HCT116 (cell line): ENCODE results near the gene CDH23. TPM values are rescaled to one million over a fixed set of nuclear protein-coding genes. Genes with fewer than 3 reads are reported as not detected.

Source experiments
- ATAC-seq: fragments of 200-7000 bp; cut with Tn5 transposase; 2 replicates; pipeline ENCODE4 v1.9.1; 2020; ENCODE audit warnings: mild to moderate bottlenecking, moderate library complexity
- BruUV-seq: library from RNA; stranded (reverse); fragments of 400-500 nt; replicated peaks from 2 replicates; lab custom pipeline; 2021; lab: Mats Ljungman, UMichigan
- CTCF ChIA-PET: fragments of 300-600 bp; sonication (Branson Sonifier 250); formaldehyde crosslinking; loops from one replicate; lab custom pipeline; 2021; ENCODE audit warnings: antibody characterized with exemption; lab: Charles Lee
- POLR2A ChIA-PET: fragments of 300-600, 350-600 bp; sonication (Branson Sonifier 250); formaldehyde crosslinking; loops from one replicate; lab custom pipeline; 2021; ENCODE audit warnings: antibody characterized with exemption; lab: Charles Lee
- RAD21 ChIA-PET, 2 experiments: fragments of 300-600 bp; sonication (Branson Sonifier 250); formaldehyde crosslinking; loops; one replicate each; lab custom pipeline; 2023; ENCODE audit warnings: low total read pairs in 2 of 2; ENCODE audit not compliant: uncharacterized antibody in 2 of 2, unreplicated experiment in 2 of 2, low non-redundant PET in 1 of 2; lab: Charles Lee
- DNase-seq: peaks from one replicate; pipeline ENCODE4 v3.0.0-alpha.2; 2010; ENCODE audit warnings: low read depth, low spot score
- H2AFZ ChIP-seq: fragments of 200-600 bp; shearing (Covaris generic), sonication (generic); 2 replicates; pipeline ENCODE4 v1.6.1; 2017; ENCODE audit warnings: low read depth, mixed run types, mixed read lengths, antibody characterized with exemption, low read length; ENCODE audit not compliant: poor library complexity, severe bottlenecking
- H3K27ac ChIP-seq: 2 replicates; pipeline ENCODE4 v1.5.1; 2012; ENCODE audit warnings: low read depth, low read length
- H3K27me3 ChIP-seq: fragments of 200-600 bp; sonication (generic); 2 replicates; pipeline ENCODE4 v1.6.1; 2016; ENCODE audit warnings: mixed run types, low read length, mixed read lengths; ENCODE audit not compliant: insufficient read depth
- H3K36me3 ChIP-seq, 2 experiments: fragments of 200-500 bp in 1 of 2; fragments of 200-600 bp in 1 of 2; sonication (Bioruptor generic) in 1 of 2; sonication (generic) in 1 of 2; 2 replicates each; pipeline versions ENCODE4 v1.5.1 to v1.6.1; 2014 to 2016; ENCODE audit warnings: low read length in 2 of 2, inconsistent platforms in 1 of 2, mixed read lengths in 1 of 2, mixed run types in 1 of 2; ENCODE audit not compliant: insufficient read depth in 2 of 2, control insufficient read depth in 1 of 2
- H3K4me1 ChIP-seq, 2 experiments: fragments of 200-600 bp in 1 of 2; sonication (generic) in 1 of 2; 2 replicates each; pipeline versions ENCODE4 v1.5.1 to v1.6.1; 2012 to 2017; ENCODE audit warnings: low read length in 2 of 2, inconsistent platforms in 1 of 2, mild to moderate bottlenecking in 1 of 2, mixed read lengths in 1 of 2, mixed run types in 1 of 2, moderate library complexity in 1 of 2; ENCODE audit not compliant: insufficient read depth in 2 of 2, control insufficient read depth in 1 of 2
- H3K4me2 ChIP-seq: fragments of 200-600 bp; sonication (generic); 2 replicates; pipeline ENCODE4 v1.6.1; 2017; ENCODE audit warnings: mixed run types, low read length, mixed read lengths
- H3K4me3 ChIP-seq, 2 experiments: fragments of 200-600 bp in 1 of 2; sonication (generic) in 1 of 2; replicated peaks in 1 of 2; 2 replicates each; pipeline ENCODE4 v1.5.1; 2011 to 2016; ENCODE audit warnings: low read length in 2 of 2, control low read depth in 1 of 2, low read depth in 1 of 2, mild to moderate bottlenecking in 1 of 2, mixed read lengths in 1 of 2, mixed run types in 1 of 2
- H3K79me2 ChIP-seq: fragments of 200-600 bp; sonication (generic); 2 replicates; pipeline ENCODE4 v1.6.1; 2017; ENCODE audit warnings: mild to moderate bottlenecking, mixed run types, low read length, moderate library complexity, mixed read lengths; ENCODE audit not compliant: insufficient read depth
- H3K9ac ChIP-seq: fragments of 200-600 bp; sonication (generic); 2 replicates; pipeline ENCODE4 v1.6.1; 2016; ENCODE audit warnings: low read length, mixed read lengths
- H3K9me2 ChIP-seq: fragments of 200-600 bp; sonication (generic), shearing (Covaris generic); 2 replicates; pipeline ENCODE4 v1.6.1; 2017; ENCODE audit warnings: mixed run types, mild to moderate bottlenecking, moderate library complexity; ENCODE audit not compliant: insufficient read depth
- H3K9me3 ChIP-seq, 2 experiments: fragments of 200-500 bp in 1 of 2; fragments of 200-600 bp in 1 of 2; sonication (Bioruptor generic) in 1 of 2; sonication (generic) in 1 of 2; 2 replicates each; pipeline ENCODE4 v1.6.1; 2014 to 2017; ENCODE audit warnings: low read length in 2 of 2, mixed read lengths in 2 of 2, inconsistent platforms in 1 of 2, low read depth in 1 of 2, mild to moderate bottlenecking in 1 of 2, mixed run types in 1 of 2, moderate library complexity in 1 of 2; ENCODE audit not compliant: control insufficient read depth in 1 of 2, insufficient read depth in 1 of 2
- H4K20me1 ChIP-seq: fragments of 200-600 bp; sonication (generic), shearing (Covaris generic); 2 replicates; pipeline ENCODE4 v1.6.1; 2017; ENCODE audit warnings: mixed run types, mild to moderate bottlenecking, moderate library complexity; ENCODE audit not compliant: insufficient read depth
- CBX3 ChIP-seq: IDR thresholded peaks from 2 replicates; pipeline ENCODE4 v1.6.1; 2012; ENCODE audit warnings: low read depth
- CEBPB ChIP-seq: IDR thresholded peaks from 2 replicates; pipeline ENCODE4 v1.6.1; 2012; ENCODE audit warnings: low read depth
- EGR1 ChIP-seq: IDR thresholded peaks from 2 replicates; pipeline ENCODE4 v1.6.1; 2012; ENCODE audit warnings: low read depth
- ELF1 ChIP-seq: IDR thresholded peaks from 2 replicates; pipeline ENCODE4 v1.6.1; 2012; ENCODE audit warnings: low read depth, borderline replicate concordance
- EZH2 ChIP-seq: fragments of 200-600 bp; sonication (generic); IDR thresholded peaks from 2 replicates; pipeline ENCODE4 v1.6.1; 2017; ENCODE audit warnings: antibody characterized with exemption, mixed run types
- EZH2phosphoT487 ChIP-seq: fragments of 200-600 bp; IDR thresholded peaks from 2 replicates; pipeline ENCODE4 v1.6.1; 2018; ENCODE audit warnings: antibody characterized with exemption, borderline replicate concordance
- FOSL1 ChIP-seq: IDR thresholded peaks from 2 replicates; pipeline ENCODE4 v1.6.1; 2012; ENCODE audit warnings: low read depth
- JUND ChIP-seq: IDR thresholded peaks from 2 replicates; pipeline ENCODE4 v1.6.1; 2012
- MAX ChIP-seq: IDR thresholded peaks from 2 replicates; pipeline ENCODE4 v1.6.1; 2012
- POLR2A ChIP-seq: IDR thresholded peaks from 2 replicates; pipeline ENCODE4 v1.7.0; 2011; ENCODE audit warnings: borderline replicate concordance; ENCODE audit not compliant: insufficient read depth, insufficient read length; ENCODE audit errors: extremely low read depth
- RAD21 ChIP-seq: IDR thresholded peaks from 2 replicates; pipeline ENCODE4 v1.6.1; 2012; ENCODE audit warnings: low read depth, mild to moderate bottlenecking
- SP1 ChIP-seq: IDR thresholded peaks from 2 replicates; pipeline ENCODE4 v1.6.1; 2012; ENCODE audit warnings: low read depth
- SRF ChIP-seq: IDR thresholded peaks from 2 replicates; pipeline ENCODE4 v1.6.1; 2012; ENCODE audit warnings: low read depth
- TCF7L2 ChIP-seq: IDR thresholded peaks from 2 replicates; pipeline ENCODE4 v1.7.0; 2011; ENCODE audit warnings: borderline replicate concordance, inconsistent platforms; ENCODE audit not compliant: insufficient read depth, insufficient read length; ENCODE audit errors: extremely low read depth
- YY1 ChIP-seq: IDR thresholded peaks from 2 replicates; pipeline ENCODE4 v1.6.1; 2011; ENCODE audit warnings: low read length, low read depth, moderate library complexity, mild to moderate bottlenecking; ENCODE audit not compliant: insufficient replicate concordance; ENCODE audit errors: extremely low read depth
- ZFX ChIP-seq: fragments of 450-650 bp; IDR thresholded peaks from 2 replicates; pipeline ENCODE4 v1.6.1; 2017
- ZNF274 ChIP-seq: fragments of 200-500 bp; sonication (Bioruptor generic); IDR thresholded peaks from 2 replicates; pipeline ENCODE4 v1.6.1; 2014; ENCODE audit warnings: mild to moderate bottlenecking, low read depth, low read length, inconsistent platforms
- intact Hi-C: fragments of 100-400 bp; cut with micrococcal nuclease; formaldehyde crosslinking; loops from 2 replicates; pipeline ENCODE4 v1.10.0; 2022
- total RNA-seq: library from RNA; stranded (reverse); gene quantifications from one replicate; pipeline ENCODE4 v1.2.1, GENCODE V29; 2021; ENCODE audit not compliant: unreplicated experiment
- TF ChIP-seq, protein P1 (sequence below), 3 experiments: fragments of 200-600 bp in 1 of 3; sonication (generic) in 1 of 3; IDR thresholded peaks in 2 of 3; conservative IDR thresholded peaks in 1 of 3; 2 replicates each; pipeline ENCODE4 v1.5.1; 2012 to 2017; ENCODE audit warnings: low read depth in 2 of 3, low read length in 2 of 3, antibody characterized with exemption in 1 of 3, borderline replicate concordance in 1 of 3, control low read depth in 1 of 3, mild to moderate bottlenecking in 1 of 3, mixed read lengths in 1 of 3, mixed run types in 1 of 3, moderate library complexity in 1 of 3; ENCODE audit not compliant: insufficient read depth in 1 of 3

The CDH23 gene
- total RNA-seq, 1 experiment from 2014 or later = not detected

GRCh38 chr10:71380841-71381240 lies 15.9 kb upstream of the CDH23 start:
- H3K4me3 ChIP-seq = no peak overlapping the region
- H3K27me3 ChIP-seq = no peaks in the 10 kb centered on the region
- ChIA-PET POLR2A (no interaction called here), CTCF (interaction anchor here (1.0 to 1.6 kb wide), 2 partner anchors 61 to 67 kb away, joined by 3 to 6 read pairs; partner anchors contain the start of gene SLC29A3), RAD21 (no interaction called here)
- intact Hi-C loops = loop anchor here (5.0 kb wide), 3 partner anchors 241 to 516 kb away; no protein-coding TSS in a partner anchor
- no peaks in the 10 kb centered on the region for H3K79me2 ChIP-seq
- no peak overlapping the region for H3K9ac ChIP-seq
- H2AFZ ChIP-seq = no peak overlapping the region
- H3K4me1 ChIP-seq = peaks cover 8 to 14% of the 10 kb centered on the region in 2 experiments; a peak in 3 of 4 replicates
- no TSS peak for BruUV-seq
- no peaks in the 10 kb centered on the region for H3K9me3 ChIP-seq
- H3K36me3 ChIP-seq = no peaks in the 10 kb centered on the region
- no peaks in the 10 kb centered on the region for H4K20me1 ChIP-seq
- no peak for ATAC-seq
- TF ChIP-seq JUND (no peak), RAD21 (peak; percentile 34; the same call in 1 of the 2 replicates)
- TF ChIP-seq, all 23 proteins: peak for 1
- no peak overlapping the region for H3K27ac ChIP-seq
- no peaks in the 10 kb centered on the region for H3K9me2 ChIP-seq
- no peak for DNase-seq
- no peak overlapping the region for H3K4me2 ChIP-seq

GRCh38 chr10:71381611-71382010 lies 15.1 kb upstream of the CDH23 start:
- POLR2A ChIA-PET = no interaction called here
- Histone ChIP-seq H3K9ac (no peak overlapping the region), H3K27me3 (no peaks in the 10 kb centered on the region), H3K4me2 (no peak overlapping the region), H2AFZ (no peak overlapping the region), H3K9me3 (no peaks in the 10 kb centered on the region), H3K9me2 (no peaks in the 10 kb centered on the region), H3K36me3 (no peaks in the 10 kb centered on the region), H3K4me3 (no peak overlapping the region), H4K20me1 (no peaks in the 10 kb centered on the region), H3K27ac (no peak overlapping the region), H3K4me1 (peaks cover 6 to 12% of the 10 kb centered on the region in 2 experiments; a peak in 3 of 4 replicates), H3K79me2 (no peaks in the 10 kb centered on the region)
- no TSS peak for BruUV-seq
- intact Hi-C loops = loop anchor here (5.0 kb wide), 3 partner anchors 241 to 516 kb away; no protein-coding TSS in a partner anchor
- RAD21 ChIA-PET = no interaction called here
- ATAC-seq (no peak), DNase-seq (no peak)
- CTCF ChIA-PET = interaction anchor here (1.0 to 1.6 kb wide), 2 partner anchors 62 to 68 kb away, joined by 3 to 6 read pairs; partner anchors contain the start of gene SLC29A3
- TF ChIP-seq POLR2A (no peak), JUND (no peak), ZNF274 (no peak), CBX3 (no peak), CEBPB (no peak), SRF (no peak), SP1 (no peak), RAD21 (no peak), ZFX (no peak), YY1 (no peak), EGR1 (no peak), ELF1 (no peak), EZH2 (no peak), FOSL1 (no peak), TCF7L2 (no peak), EZH2phosphoT487 (no peak), MAX (no peak)
- TF ChIP-seq, protein P1, sequence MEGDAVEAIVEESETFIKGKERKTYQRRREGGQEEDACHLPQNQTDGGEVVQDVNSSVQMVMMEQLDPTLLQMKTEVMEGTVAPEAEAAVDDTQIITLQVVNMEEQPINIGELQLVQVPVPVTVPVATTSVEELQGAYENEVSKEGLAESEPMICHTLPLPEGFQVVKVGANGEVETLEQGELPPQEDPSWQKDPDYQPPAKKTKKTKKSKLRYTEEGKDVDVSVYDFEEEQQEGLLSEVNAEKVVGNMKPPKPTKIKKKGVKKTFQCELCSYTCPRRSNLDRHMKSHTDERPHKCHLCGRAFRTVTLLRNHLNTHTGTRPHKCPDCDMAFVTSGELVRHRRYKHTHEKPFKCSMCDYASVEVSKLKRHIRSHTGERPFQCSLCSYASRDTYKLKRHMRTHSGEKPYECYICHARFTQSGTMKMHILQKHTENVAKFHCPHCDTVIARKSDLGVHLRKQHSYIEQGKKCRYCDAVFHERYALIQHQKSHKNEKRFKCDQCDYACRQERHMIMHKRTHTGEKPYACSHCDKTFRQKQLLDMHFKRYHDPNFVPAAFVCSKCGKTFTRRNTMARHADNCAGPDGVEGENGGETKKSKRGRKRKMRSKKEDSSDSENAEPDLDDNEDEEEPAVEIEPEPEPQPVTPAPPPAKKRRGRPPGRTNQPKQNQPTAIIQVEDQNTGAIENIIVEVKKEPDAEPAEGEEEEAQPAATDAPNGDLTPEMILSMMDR (IDR thresholded peaks at IDR 0.05 in 2 of 3, conservative IDR thresholded peaks at IDR 0.05 in 1 of 3; ENCODE audit: borderline replicate concordance in 1 of 3, insufficient read depth in 1 of 3, low read depth in 2 of 3, low read length in 2 of 3) = no peak
